Measurements from ENCODE around the gene TMEM158. TPM values are rescaled to one million over a fixed set of nuclear protein-coding genes. Genes with fewer than 3 reads are reported as not detected.
A peak's percentile ranks its signal among the peaks of the same experiment; 100 is the strongest.

The TMEM158 gene
- total RNA-seq, 2 experiments from 2014 or later = not detected

DNA sequence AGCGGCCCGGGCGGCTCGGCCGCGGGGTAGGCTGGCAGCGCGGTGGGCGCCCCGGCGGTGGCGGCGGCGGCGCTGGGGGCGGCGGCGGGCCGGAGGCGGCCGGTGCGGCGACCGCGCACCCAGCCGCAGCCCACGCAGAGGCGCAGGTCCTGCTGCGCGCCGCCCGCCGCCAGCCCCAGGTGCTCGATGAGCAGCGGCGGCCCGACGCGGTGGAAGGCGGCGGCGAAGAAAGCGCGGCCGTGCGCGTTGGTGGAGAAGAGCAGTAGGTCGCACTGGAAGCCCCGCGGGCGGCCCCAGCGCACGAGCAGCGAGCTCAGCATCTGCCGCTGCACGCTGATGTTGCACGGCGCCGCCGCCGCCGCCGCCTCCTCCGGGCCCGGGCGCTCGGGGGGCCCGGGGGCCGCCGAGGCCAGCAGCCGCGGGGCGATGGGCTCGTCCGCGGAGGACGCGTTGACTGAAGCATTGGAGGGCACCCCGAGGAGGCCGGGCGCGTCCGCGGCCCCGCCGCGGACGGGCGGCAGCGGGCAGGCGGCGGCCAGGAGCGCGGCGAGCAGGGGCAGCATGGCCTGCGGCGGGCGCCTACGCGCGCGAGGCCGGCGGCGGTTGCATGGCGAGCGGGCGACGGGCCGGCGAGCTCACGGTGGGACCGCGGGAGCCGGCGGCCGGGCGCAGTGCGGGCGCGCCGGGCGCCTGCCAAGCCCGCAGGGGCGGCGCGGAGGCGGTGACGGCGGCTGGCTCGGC lies 452 bp downstream of the TMEM158 start:
- intact Hi-C loops (cut with micrococcal nuclease) = loop anchor here (5.0 to 10.0 kb wide), 3 partner anchors 188 to 439 kb away; no protein-coding TSS in a partner anchor
- no peak overlapping the region for H3K27ac Mint-ChIP-seq
- POLR2A ChIA-PET = interaction anchor here (1.0 kb wide), 1 partner anchor 187 kb away, joined by 3 read pairs; no protein-coding TSS in a partner anchor
- no peaks in the 10 kb centered on the region for H3K9me3 Mint-ChIP-seq
- H3K4me3 Mint-ChIP-seq = no peak overlapping the region
- peaks cover 69% of the 10 kb centered on the region for H3K27me3 Mint-ChIP-seq
- CTCF ChIA-PET = interaction anchor here (1.0 to 7.3 kb wide), 5 partner anchors 16 to 434 kb away, joined by 3 to 50 read pairs (median 4); no protein-coding TSS in a partner anchor
- peak; percentile 50 for DNase-seq
- H3K4me1 Mint-ChIP-seq (ENCODE audit: low read depth) = peaks cover 14% of the 10 kb centered on the region
- H3K36me3 Mint-ChIP-seq = no peaks in the 10 kb centered on the region

- peaks cover 14% of the 10 kb centered on the region for H3K4me1 Mint-ChIP-seq (ENCODE audit: low read depth)
- intact Hi-C loops (cut with micrococcal nuclease) = loop anchor here (5.0 to 10.0 kb wide), 3 partner anchors 188 to 440 kb away; no protein-coding TSS in a partner anchor
- no peaks in the 10 kb centered on the region for H3K9me3 Mint-ChIP-seq
- H3K4me3 Mint-ChIP-seq = peak overlapping the region; percentile 65
- DNase-seq = peak; percentile 61
- no peak overlapping the region for H3K27ac Mint-ChIP-seq
- H3K27me3 Mint-ChIP-seq = peaks cover 68% of the 10 kb centered on the region
- no peaks in the 10 kb centered on the region for H3K36me3 Mint-ChIP-seq
- POLR2A ChIA-PET = no interaction called here
- CTCF ChIA-PET = interaction anchor here (1.0 to 7.3 kb wide), 9 partner anchors 16 to 435 kb away, joined by 3 to 50 read pairs (median 4); no protein-coding TSS in a partner anchor
These were observed 1.1 kb downstream of the TMEM158 start for GRCh38 chr3:45224824-45225464.

GRCh38 chr3:45223889-45224727 lies 2.0 kb downstream of the TMEM158 start:
- Mint-ChIP-seq H3K4me3 (no peak overlapping the region), H3K27me3 (peaks cover 65% of the 10 kb centered on the region), H3K4me1 (ENCODE audit: low read depth) (peaks cover 14% of the 10 kb centered on the region), H3K27ac (no peak overlapping the region), H3K36me3 (no peaks in the 10 kb centered on the region), H3K9me3 (no peaks in the 10 kb centered on the region)
- intact Hi-C loops (cut with micrococcal nuclease) = loop anchor here (10.0 kb wide), 1 partner anchor 441 kb away; no protein-coding TSS in a partner anchor
- DNase-seq = peak; percentile 26
- POLR2A ChIA-PET = interaction anchor here (1.2 kb wide), 1 partner anchor 119 kb away, joined by 3 read pairs; no protein-coding TSS in a partner anchor
- CTCF ChIA-PET = interaction anchor here (1.0 to 7.3 kb wide), 7 partner anchors 15 to 436 kb away, joined by 3 to 50 read pairs (median 4); no protein-coding TSS in a partner anchor

GRCh38 chr3:45219694-45220093 lies 6.4 kb downstream of the TMEM158 start:
- Mint-ChIP-seq H3K9me3 (no peaks in the 10 kb centered on the region), H3K36me3 (no peaks in the 10 kb centered on the region), H3K4me3 (no peak overlapping the region), H3K4me1 (ENCODE audit: low read depth) (peaks cover 7% of the 10 kb centered on the region), H3K27ac (no peak overlapping the region), H3K27me3 (peaks cover 42% of the 10 kb centered on the region)
- intact Hi-C loops (cut with micrococcal nuclease) = loop anchor here (10.0 kb wide), 1 partner anchor 445 kb away; no protein-coding TSS in a partner anchor
- CTCF ChIA-PET = interaction anchor here (0.7 kb wide), 1 partner anchor 179 kb away, joined by 3 read pairs; no protein-coding TSS in a partner anchor
- POLR2A ChIA-PET = no interaction called here
- DNase-seq = no peak

DNA sequence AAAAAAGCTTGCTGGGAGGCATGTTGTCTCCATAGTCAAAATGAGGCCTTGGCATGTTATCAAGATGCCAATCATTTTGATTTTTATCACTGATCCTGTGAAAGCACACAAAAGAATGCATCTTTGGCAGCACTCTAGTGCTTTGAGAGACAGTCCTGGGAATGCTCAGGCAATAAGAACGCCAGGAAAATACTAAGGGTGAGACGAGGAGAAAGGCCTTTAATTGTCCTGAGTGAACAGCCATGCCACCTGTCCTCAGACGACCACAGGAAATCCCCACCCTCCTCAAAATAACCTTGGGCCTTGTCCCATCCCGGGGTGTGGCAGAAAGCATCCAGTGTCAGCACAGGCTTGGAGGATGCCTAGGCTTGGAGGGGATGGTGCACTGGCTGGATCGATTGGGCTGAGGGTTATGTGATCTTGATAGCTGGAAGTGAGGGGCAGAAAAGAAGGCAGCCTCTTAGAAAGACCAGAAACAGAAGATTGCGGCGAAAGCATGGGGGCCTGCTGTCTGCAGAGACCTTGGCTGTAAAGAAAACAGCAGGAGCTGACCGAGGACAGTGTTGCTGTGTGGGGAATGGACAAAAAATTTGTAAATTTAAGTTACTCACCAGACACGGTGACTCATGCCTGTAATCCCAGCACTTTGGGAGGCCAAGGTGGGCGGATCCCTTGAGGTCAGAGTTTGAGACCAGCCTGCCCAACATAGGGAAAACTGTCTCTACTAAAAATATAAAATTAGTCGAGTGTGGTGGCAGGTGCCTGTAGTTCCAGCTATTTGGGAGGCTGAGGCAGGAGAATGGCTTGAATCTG lies 7.3 kb downstream of the TMEM158 start:
- no peaks in the 10 kb centered on the region for H3K9me3 Mint-ChIP-seq
- peaks cover 34% of the 10 kb centered on the region for H3K27me3 Mint-ChIP-seq
- no peaks in the 10 kb centered on the region for H3K4me1 Mint-ChIP-seq (ENCODE audit: low read depth)
- POLR2A ChIA-PET = no interaction called here
- no peak overlapping the region for H3K4me3 Mint-ChIP-seq
- CTCF ChIA-PET = interaction anchor here (1.0 to 1.6 kb wide), 2 partner anchors 178 to 181 kb away, joined by 4 to 6 read pairs; no protein-coding TSS in a partner anchor
- no peaks in the 10 kb centered on the region for H3K36me3 Mint-ChIP-seq
- intact Hi-C loops (cut with micrococcal nuclease) = no loop called here
- DNase-seq = no peak
- H3K27ac Mint-ChIP-seq = no peak overlapping the region

- ChIA-PET POLR2A (no interaction called here), CTCF (interaction anchor here (0.9 to 1.5 kb wide), 2 partner anchors 175 to 180 kb away, joined by 8 to 10 read pairs; no protein-coding TSS in a partner anchor)
- DNase-seq = no peak
- H3K4me1 Mint-ChIP-seq (ENCODE audit: low read depth) = no peaks in the 10 kb centered on the region
- intact Hi-C loops (cut with micrococcal nuclease) = no loop called here
- no peak overlapping the region for H3K27ac Mint-ChIP-seq
- H3K27me3 Mint-ChIP-seq = peaks cover 18% of the 10 kb centered on the region
- H3K9me3 Mint-ChIP-seq = no peaks in the 10 kb centered on the region
- no peak overlapping the region for H3K4me3 Mint-ChIP-seq
- no peaks in the 10 kb centered on the region for H3K36me3 Mint-ChIP-seq
These were observed 10.0 kb downstream of the TMEM158 start for GRCh38 chr3:45216021-45216609.

- no peak overlapping the region for H3K4me3 Mint-ChIP-seq
- H3K4me1 Mint-ChIP-seq (ENCODE audit: low read depth) = peaks cover 3% of the 10 kb centered on the region
- CTCF ChIA-PET = interaction anchor here (0.6 to 1.5 kb wide), 3 partner anchors 175 to 303 kb away, joined by 3 to 10 read pairs (median 8); no protein-coding TSS in a partner anchor
- H3K9me3 Mint-ChIP-seq = no peaks in the 10 kb centered on the region
- intact Hi-C loops (cut with micrococcal nuclease) = no loop called here
- POLR2A ChIA-PET = no interaction called here
- peaks cover 18% of the 10 kb centered on the region for H3K27me3 Mint-ChIP-seq
- no peak for DNase-seq
- no peak overlapping the region for H3K27ac Mint-ChIP-seq
- no peaks in the 10 kb centered on the region for H3K36me3 Mint-ChIP-seq
These were observed 10.6 kb downstream of the TMEM158 start for GRCh38 chr3:45215466-45215865.

DNA sequence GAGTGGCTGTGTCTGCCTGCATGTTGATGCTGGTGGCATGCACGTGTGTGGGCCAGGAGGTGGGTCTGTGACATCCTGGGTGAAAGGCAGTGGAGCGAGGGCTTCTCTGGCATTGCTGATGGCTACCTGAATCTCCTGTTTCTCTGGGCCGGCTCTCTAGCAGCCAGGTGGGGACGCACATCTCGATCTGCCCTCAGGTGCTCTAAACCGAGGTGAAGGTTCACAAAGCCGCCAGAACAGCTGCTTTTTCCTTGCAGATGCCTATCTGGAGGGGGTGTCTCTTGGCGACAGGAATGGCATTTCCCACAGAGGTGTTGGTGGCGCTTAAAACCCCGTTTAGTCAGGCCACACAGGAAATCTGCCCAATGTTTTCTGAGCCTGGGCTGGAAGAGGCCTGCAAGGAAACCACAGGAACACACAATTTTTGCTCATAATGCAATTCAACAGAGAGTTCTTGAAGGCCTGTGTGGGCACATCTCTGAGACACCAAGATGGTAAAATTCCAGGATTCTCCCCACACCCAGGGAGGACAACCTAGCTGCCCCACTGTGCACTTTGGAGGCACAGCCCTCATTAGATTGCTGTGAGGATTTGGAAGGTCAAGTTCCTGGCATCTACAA lies 11.9 kb downstream of the TMEM158 start:
- intact Hi-C loops (cut with micrococcal nuclease) = no loop called here
- ChIA-PET CTCF (interaction anchor here (2.0 kb wide), 1 partner anchor 173 kb away, joined by 12 read pairs; no protein-coding TSS in a partner anchor), POLR2A (no interaction called here)
- H3K27me3 Mint-ChIP-seq = peaks cover 12% of the 10 kb centered on the region
- no peaks in the 10 kb centered on the region for H3K9me3 Mint-ChIP-seq
- H3K4me1 Mint-ChIP-seq (ENCODE audit: low read depth) = peaks cover 4% of the 10 kb centered on the region
- no peak overlapping the region for H3K27ac Mint-ChIP-seq
- no peak for DNase-seq
- H3K36me3 Mint-ChIP-seq = no peaks in the 10 kb centered on the region
- H3K4me3 Mint-ChIP-seq = no peak overlapping the region

DNA sequence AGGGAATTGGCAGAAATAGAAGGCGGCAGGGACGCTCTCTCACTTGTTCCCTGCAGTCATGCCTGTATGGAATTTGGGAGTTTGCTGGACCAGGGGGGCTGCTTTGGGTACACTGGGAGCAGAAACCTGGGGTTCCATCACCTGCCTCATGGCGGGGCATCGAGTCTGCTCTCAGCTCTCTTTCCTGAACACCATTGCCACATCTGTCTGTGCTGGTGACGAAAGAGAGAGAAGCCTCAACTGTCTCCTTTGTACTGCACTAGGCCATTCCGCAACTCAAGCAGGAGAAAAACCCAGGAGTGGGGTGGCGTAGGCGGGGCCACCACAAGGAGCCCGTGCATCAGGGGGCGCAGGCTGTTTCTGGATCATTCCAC lies 14.0 kb downstream of the TMEM158 start:
- CTCF ChIA-PET = interaction anchor here (2.3 to 11.1 kb wide), 2 partner anchors 157 to 170 kb away, joined by 25 to 530 read pairs; no protein-coding TSS in a partner anchor
- intact Hi-C loops (cut with micrococcal nuclease) = no loop called here

GRCh38 chr3:45211466-45212094 lies 14.5 kb downstream of the TMEM158 start:
- ChIA-PET CTCF (interaction anchor here (0.6 to 11.1 kb wide), 13 partner anchors 13 to 230 kb away, joined by 3 to 530 read pairs (median 7); partner anchors contain the start of gene TMEM158), POLR2A (no interaction called here)
- no peaks in the 10 kb centered on the region for H3K36me3 Mint-ChIP-seq

More for the DNA sequence above, 14.0 kb downstream of the TMEM158 start:
- POLR2A ChIA-PET = no interaction called here
- no peaks in the 10 kb centered on the region for H3K36me3 Mint-ChIP-seq
- DNase-seq = no peak
- H3K27ac Mint-ChIP-seq = no peak overlapping the region
- H3K4me1 Mint-ChIP-seq (ENCODE audit: low read depth) = peaks cover 17% of the 10 kb centered on the region
- H3K27me3 Mint-ChIP-seq = peaks cover 11% of the 10 kb centered on the region
- H3K9me3 Mint-ChIP-seq = no peaks in the 10 kb centered on the region
- no peak overlapping the region for H3K4me3 Mint-ChIP-seq

More at GRCh38 chr3:45211466-45212094, 14.5 kb downstream of the TMEM158 start:
- Mint-ChIP-seq H3K27me3 (peaks cover 11% of the 10 kb centered on the region), H3K27ac (no peak overlapping the region), H3K9me3 (no peaks in the 10 kb centered on the region), H3K4me3 (no peak overlapping the region), H3K4me1 (ENCODE audit: low read depth) (peaks cover 18% of the 10 kb centered on the region)
- intact Hi-C loops (cut with micrococcal nuclease) = no loop called here
- no peak for DNase-seq
